ENCODE results near the gene YES1.
"Not testable (repeated sequence)": the region's sequence is repeated elsewhere in the genome, so short reads cannot be mapped to it uniquely, and the experiment has no call there.

- TF ChIP-seq POLR2A (IDR thresholded peaks at IDR 0.05), result not testable (repeated sequence)
- TF ChIP-seq, protein P1, sequence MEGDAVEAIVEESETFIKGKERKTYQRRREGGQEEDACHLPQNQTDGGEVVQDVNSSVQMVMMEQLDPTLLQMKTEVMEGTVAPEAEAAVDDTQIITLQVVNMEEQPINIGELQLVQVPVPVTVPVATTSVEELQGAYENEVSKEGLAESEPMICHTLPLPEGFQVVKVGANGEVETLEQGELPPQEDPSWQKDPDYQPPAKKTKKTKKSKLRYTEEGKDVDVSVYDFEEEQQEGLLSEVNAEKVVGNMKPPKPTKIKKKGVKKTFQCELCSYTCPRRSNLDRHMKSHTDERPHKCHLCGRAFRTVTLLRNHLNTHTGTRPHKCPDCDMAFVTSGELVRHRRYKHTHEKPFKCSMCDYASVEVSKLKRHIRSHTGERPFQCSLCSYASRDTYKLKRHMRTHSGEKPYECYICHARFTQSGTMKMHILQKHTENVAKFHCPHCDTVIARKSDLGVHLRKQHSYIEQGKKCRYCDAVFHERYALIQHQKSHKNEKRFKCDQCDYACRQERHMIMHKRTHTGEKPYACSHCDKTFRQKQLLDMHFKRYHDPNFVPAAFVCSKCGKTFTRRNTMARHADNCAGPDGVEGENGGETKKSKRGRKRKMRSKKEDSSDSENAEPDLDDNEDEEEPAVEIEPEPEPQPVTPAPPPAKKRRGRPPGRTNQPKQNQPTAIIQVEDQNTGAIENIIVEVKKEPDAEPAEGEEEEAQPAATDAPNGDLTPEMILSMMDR (IDR thresholded peaks at IDR 0.05), result not testable (repeated sequence)
These were observed 2.8 kb downstream of the YES1 start for GRCh38 chr18:809228-809627.

All from prostate gland (tissue), 2 donors.